Neural cell (in vitro differentiated cells): Measurements from ENCODE around the gene TTLL5. TPM values are rescaled to one million over a fixed set of nuclear protein-coding genes. Genes with fewer than 3 reads are reported as not detected.

Experiments used
- H2AFZ ChIP-seq: fragments of 200-600, 300-800 bp; sonication (generic), shearing (Covaris generic); 2 replicates; pipeline ENCODE4 v1.6.0; 2014; ENCODE audit warnings: low read depth, mild to moderate bottlenecking, antibody characterized with exemption, low read length, moderate library complexity
- H3F3A ChIP-seq: fragments of 200-600 bp; shearing (Covaris generic); 2 replicates; pipeline ENCODE4 v1.6.1; 2016; ENCODE audit warnings: mild to moderate bottlenecking, moderate library complexity, mixed read lengths, antibody characterized with exemption, low read length; ENCODE audit not compliant: insufficient read depth, poor library complexity, severe bottlenecking
- H3K27ac ChIP-seq: fragments of 200-600, 300-800 bp; sonication (generic), shearing (Covaris generic); 2 replicates; pipeline ENCODE4 v1.5.1; 2014; ENCODE audit warnings: mild to moderate bottlenecking, low read length, moderate library complexity
- H3K27me3 ChIP-seq: fragments of 300-800, 200-600 bp; sonication (generic), shearing (Covaris generic); 2 replicates; pipeline ENCODE4 v1.6.0; 2014; ENCODE audit warnings: mild to moderate bottlenecking, low read depth, low read length, moderate library complexity; ENCODE audit not compliant: insufficient read depth
- H3K36me3 ChIP-seq: fragments of 300-800, 200-600 bp; sonication (generic), shearing (Covaris generic); 2 replicates; pipeline ENCODE4 v1.5.1; 2014; ENCODE audit warnings: mild to moderate bottlenecking, antibody characterized with exemption, low read length, moderate library complexity; ENCODE audit not compliant: insufficient read depth
- H3K4me2 ChIP-seq: fragments of 300-800, 200-600 bp; sonication (generic), shearing (Covaris generic); 2 replicates; pipeline ENCODE4 v1.6.0; 2014; ENCODE audit warnings: mild to moderate bottlenecking, low read length
- H3K4me3 ChIP-seq: fragments of 300-800, 200-600 bp; sonication (generic), shearing (Covaris generic); 2 replicates; pipeline ENCODE4 v1.5.1; 2014; ENCODE audit warnings: mild to moderate bottlenecking, low read length, moderate library complexity
- H3K79me2 ChIP-seq: fragments of 200-600 bp; shearing (Covaris generic); replicated peaks from 2 replicates; pipeline ENCODE4 v1.6.0; 2014; ENCODE audit warnings: mild to moderate bottlenecking, low read length, moderate library complexity; ENCODE audit not compliant: insufficient read depth
- H3K9ac ChIP-seq: fragments of 300-800, 200-600 bp; sonication (generic), shearing (Covaris generic); 2 replicates; pipeline ENCODE4 v1.6.1; 2016; ENCODE audit warnings: mild to moderate bottlenecking, low read length, mixed read lengths
- H3K9me2 ChIP-seq: fragments of 200-600 bp; shearing (Covaris generic); 2 replicates; pipeline ENCODE4 v1.6.1; 2016; ENCODE audit warnings: mild to moderate bottlenecking, low read length, mixed read lengths; ENCODE audit not compliant: insufficient read depth
- H3K9me3 ChIP-seq: fragments of 200-600, 300-800 bp; sonication (generic), shearing (Covaris generic); 2 replicates; pipeline ENCODE4 v1.6.1; 2016; ENCODE audit warnings: mild to moderate bottlenecking, mixed run types, low read length, moderate library complexity, mixed read lengths
- H4K20me1 ChIP-seq: fragments of 200-600 bp; shearing (Covaris generic); 2 replicates; pipeline ENCODE4 v1.6.1; 2016; ENCODE audit warnings: mild to moderate bottlenecking, mixed run types; ENCODE audit not compliant: insufficient read depth
- EP300 ChIP-seq: fragments of 450-650 bp; conservative IDR thresholded peaks from 2 replicates; pipeline ENCODE4 v1.6.1; 2014; ENCODE audit warnings: antibody characterized with exemption, mild to moderate bottlenecking, moderate library complexity; ENCODE audit not compliant: poor library complexity, severe bottlenecking
- EZH2 ChIP-seq: fragments of 200-600, 300-800 bp; shearing (Covaris generic), sonication (generic); IDR thresholded peaks from 2 replicates; pipeline ENCODE4 v1.6.1; 2014; ENCODE audit warnings: antibody characterized with exemption, low read length, borderline replicate concordance, mild to moderate bottlenecking; ENCODE audit not compliant: insufficient read depth, poor library complexity, severe bottlenecking
- MXI1 ChIP-seq: fragments of 450-650 bp; conservative IDR thresholded peaks from 2 replicates; pipeline ENCODE4 v1.6.1; 2014; ENCODE audit warnings: antibody characterized with exemption, mild to moderate bottlenecking; ENCODE audit not compliant: poor library complexity, severe bottlenecking
- POLR2AphosphoS5 ChIP-seq: IDR thresholded peaks from 2 replicates; pipeline ENCODE4 v1.6.1; 2012
- RAD21 ChIP-seq: fragments of 450-650 bp; conservative IDR thresholded peaks from 2 replicates; pipeline ENCODE4 v1.6.1; 2014; ENCODE audit warnings: antibody characterized with exemption, mild to moderate bottlenecking, moderate library complexity
- SMC3 ChIP-seq: fragments of 450-650 bp; conservative IDR thresholded peaks from 2 replicates; pipeline ENCODE4 v1.6.1; 2014; ENCODE audit warnings: antibody characterized with exemption, mild to moderate bottlenecking, moderate library complexity; ENCODE audit not compliant: poor library complexity
- TAF1 ChIP-seq: IDR thresholded peaks from 2 replicates; pipeline ENCODE4 v1.6.1; 2012; ENCODE audit warnings: low read depth
- polyA plus RNA-seq: library from polyadenylated mRNA; depleted of rRNA; stranded (reverse); fragments of >200 nt; gene quantifications from 2 replicates; pipeline ENCODE4 v1.2.3, GENCODE V29; 2014
- TF ChIP-seq, protein P1 (sequence below): IDR thresholded peaks from 2 replicates; pipeline ENCODE4 v1.6.1; 2012; ENCODE audit warnings: borderline replicate concordance
- TF ChIP-seq, protein P2 (sequence below): fragments of 450-650 bp; IDR thresholded peaks from 2 replicates; pipeline ENCODE4 v1.5.1; 2014; ENCODE audit warnings: antibody characterized with exemption, mild to moderate bottlenecking, moderate library complexity; ENCODE audit not compliant: poor library complexity, severe bottlenecking

The TTLL5 gene
- polyA plus RNA-seq, 1 donor from 2014 or later, result 8.2 TPM

DNA sequence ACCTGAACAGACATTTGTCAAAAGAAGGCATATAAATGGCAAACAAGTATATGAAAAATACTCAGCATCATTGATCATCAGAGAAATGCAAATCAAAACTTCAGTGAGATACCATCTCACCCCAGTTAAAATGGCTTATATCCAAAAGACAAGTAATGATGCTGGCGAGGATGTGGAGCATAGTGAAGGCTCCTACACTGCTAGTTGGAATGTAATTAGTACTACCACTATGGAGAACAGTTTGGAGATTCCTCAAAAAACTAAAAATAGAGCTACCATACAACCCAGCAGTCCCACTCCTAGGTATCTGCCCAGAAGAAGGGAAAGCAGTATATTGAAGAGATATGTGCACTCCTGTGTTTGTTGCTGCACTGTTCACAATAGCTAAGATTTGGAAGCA is 174.7 kb downstream of the TTLL5 start:
- H3F3A ChIP-seq, result no peaks in the 10 kb centered on the region
- H2AFZ ChIP-seq, result no peak overlapping the region
- H3K27me3 ChIP-seq, result no peaks in the 10 kb centered on the region
- H3K27ac ChIP-seq, result no peak overlapping the region
- no peak overlapping the region for H3K9ac ChIP-seq
- H3K79me2 ChIP-seq, result no peaks in the 10 kb centered on the region
- H3K9me2 ChIP-seq, result no peaks in the 10 kb centered on the region
- H3K9me3 ChIP-seq, result no peaks in the 10 kb centered on the region
- H4K20me1 ChIP-seq, result no peaks in the 10 kb centered on the region
- TF ChIP-seq MXI1 (no peak), EZH2 (no peak), SMC3 (no peak), TAF1 (no peak), EP300 (no peak), POLR2AphosphoS5 (no peak), RAD21 (no peak)
- TF ChIP-seq, protein P1, sequence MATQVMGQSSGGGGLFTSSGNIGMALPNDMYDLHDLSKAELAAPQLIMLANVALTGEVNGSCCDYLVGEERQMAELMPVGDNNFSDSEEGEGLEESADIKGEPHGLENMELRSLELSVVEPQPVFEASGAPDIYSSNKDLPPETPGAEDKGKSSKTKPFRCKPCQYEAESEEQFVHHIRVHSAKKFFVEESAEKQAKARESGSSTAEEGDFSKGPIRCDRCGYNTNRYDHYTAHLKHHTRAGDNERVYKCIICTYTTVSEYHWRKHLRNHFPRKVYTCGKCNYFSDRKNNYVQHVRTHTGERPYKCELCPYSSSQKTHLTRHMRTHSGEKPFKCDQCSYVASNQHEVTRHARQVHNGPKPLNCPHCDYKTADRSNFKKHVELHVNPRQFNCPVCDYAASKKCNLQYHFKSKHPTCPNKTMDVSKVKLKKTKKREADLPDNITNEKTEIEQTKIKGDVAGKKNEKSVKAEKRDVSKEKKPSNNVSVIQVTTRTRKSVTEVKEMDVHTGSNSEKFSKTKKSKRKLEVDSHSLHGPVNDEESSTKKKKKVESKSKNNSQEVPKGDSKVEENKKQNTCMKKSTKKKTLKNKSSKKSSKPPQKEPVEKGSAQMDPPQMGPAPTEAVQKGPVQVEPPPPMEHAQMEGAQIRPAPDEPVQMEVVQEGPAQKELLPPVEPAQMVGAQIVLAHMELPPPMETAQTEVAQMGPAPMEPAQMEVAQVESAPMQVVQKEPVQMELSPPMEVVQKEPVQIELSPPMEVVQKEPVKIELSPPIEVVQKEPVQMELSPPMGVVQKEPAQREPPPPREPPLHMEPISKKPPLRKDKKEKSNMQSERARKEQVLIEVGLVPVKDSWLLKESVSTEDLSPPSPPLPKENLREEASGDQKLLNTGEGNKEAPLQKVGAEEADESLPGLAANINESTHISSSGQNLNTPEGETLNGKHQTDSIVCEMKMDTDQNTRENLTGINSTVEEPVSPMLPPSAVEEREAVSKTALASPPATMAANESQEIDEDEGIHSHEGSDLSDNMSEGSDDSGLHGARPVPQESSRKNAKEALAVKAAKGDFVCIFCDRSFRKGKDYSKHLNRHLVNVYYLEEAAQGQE, result no peak
- TF ChIP-seq, protein P2, sequence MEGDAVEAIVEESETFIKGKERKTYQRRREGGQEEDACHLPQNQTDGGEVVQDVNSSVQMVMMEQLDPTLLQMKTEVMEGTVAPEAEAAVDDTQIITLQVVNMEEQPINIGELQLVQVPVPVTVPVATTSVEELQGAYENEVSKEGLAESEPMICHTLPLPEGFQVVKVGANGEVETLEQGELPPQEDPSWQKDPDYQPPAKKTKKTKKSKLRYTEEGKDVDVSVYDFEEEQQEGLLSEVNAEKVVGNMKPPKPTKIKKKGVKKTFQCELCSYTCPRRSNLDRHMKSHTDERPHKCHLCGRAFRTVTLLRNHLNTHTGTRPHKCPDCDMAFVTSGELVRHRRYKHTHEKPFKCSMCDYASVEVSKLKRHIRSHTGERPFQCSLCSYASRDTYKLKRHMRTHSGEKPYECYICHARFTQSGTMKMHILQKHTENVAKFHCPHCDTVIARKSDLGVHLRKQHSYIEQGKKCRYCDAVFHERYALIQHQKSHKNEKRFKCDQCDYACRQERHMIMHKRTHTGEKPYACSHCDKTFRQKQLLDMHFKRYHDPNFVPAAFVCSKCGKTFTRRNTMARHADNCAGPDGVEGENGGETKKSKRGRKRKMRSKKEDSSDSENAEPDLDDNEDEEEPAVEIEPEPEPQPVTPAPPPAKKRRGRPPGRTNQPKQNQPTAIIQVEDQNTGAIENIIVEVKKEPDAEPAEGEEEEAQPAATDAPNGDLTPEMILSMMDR, result no peak
- H3K4me2 ChIP-seq, result no peak overlapping the region
- H3K4me3 ChIP-seq, result no peak overlapping the region
- no peaks in the 10 kb centered on the region for H3K36me3 ChIP-seq

DNA sequence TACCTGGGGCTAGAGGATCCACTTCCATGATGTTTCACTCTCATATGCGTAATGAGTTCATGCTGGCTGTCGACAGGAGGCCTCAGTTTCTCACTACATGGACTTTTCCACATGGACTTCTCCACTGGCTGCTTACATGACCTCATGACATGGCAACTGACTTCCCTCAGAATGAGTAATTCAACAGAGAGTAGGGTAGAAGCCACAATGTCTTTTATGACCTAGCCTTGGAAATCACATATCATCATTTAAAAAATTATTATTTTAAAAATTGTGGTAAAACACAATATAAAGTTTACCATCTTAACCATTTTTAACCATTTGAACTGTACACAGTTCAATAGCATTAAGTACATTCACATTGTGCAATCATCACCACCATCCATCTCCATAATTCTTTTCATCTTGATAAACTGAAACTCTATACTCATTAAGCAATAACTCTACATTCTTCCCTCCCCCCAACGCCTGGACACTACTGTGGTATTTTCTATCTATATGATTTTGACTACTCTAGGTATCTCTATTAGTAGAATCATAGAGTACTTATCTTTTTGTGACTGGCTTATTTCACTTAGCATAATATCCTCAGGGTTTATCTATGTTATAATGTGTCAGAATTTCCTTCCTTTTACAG is 176.2 kb downstream of the TTLL5 start:
- Histone ChIP-seq H3F3A (no peaks in the 10 kb centered on the region), H3K4me2 (no peak overlapping the region), H3K9me2 (no peaks in the 10 kb centered on the region), H3K9ac (no peak overlapping the region), H3K27me3 (no peaks in the 10 kb centered on the region), H3K36me3 (no peaks in the 10 kb centered on the region), H3K27ac (no peak overlapping the region), H3K9me3 (no peaks in the 10 kb centered on the region), H3K4me3 (no peak overlapping the region), H3K79me2 (no peaks in the 10 kb centered on the region), H2AFZ (no peak overlapping the region), H4K20me1 (no peaks in the 10 kb centered on the region)
- TF ChIP-seq POLR2AphosphoS5 (no peak), EP300 (no peak), RAD21 (no peak), MXI1 (no peak), EZH2 (no peak), TAF1 (no peak), SMC3 (no peak)
- TF ChIP-seq, protein P2, result no peak
- TF ChIP-seq, protein P1, result no peak
